Stimulated activated naive CD8-positive, alpha-beta T cell treated with anti-CD3 and anti-CD28 coated beads, Interleukin-15, Interleukin-2, amounts not matched to agents 100 ng/mL and 50 ng/mL, for 24 hours (primary cell): ENCODE data around the gene SCLY.

ENCODE experiments used
- H3K27ac Mint-ChIP-seq: one replicate; pipeline ENCODE4 v1.8.0; 2021; ENCODE audit warnings: mild to moderate bottlenecking, mixed read lengths
- H3K27me3 Mint-ChIP-seq: one replicate; pipeline ENCODE4 v1.8.0; 2021; ENCODE audit warnings: mixed read lengths
- H3K36me3 Mint-ChIP-seq: one replicate; pipeline ENCODE4 v1.8.0; 2021; ENCODE audit warnings: low read depth, mixed read lengths
- H3K4me1 Mint-ChIP-seq: one replicate; pipeline ENCODE4 v1.8.0; 2021; ENCODE audit warnings: low read depth, mixed read lengths
- H3K4me3 Mint-ChIP-seq: one replicate; pipeline ENCODE4 v1.8.0; 2021; ENCODE audit warnings: mild to moderate bottlenecking, mixed read lengths
- H3K9me3 Mint-ChIP-seq: one replicate; pipeline ENCODE4 v1.8.0; 2021; ENCODE audit warnings: mixed read lengths

Gene SCLY

GRCh38 chr2:238116298-238117198, 55.7 kb downstream of the SCLY start:
- no peaks in the 10 kb centered on the region for H3K4me1 Mint-ChIP-seq
- peaks cover 7% of the 10 kb centered on the region for H3K36me3 Mint-ChIP-seq
- H3K9me3 Mint-ChIP-seq, result peaks cover 9% of the 10 kb centered on the region
- no peak overlapping the region for H3K4me3 Mint-ChIP-seq
- no peak overlapping the region for H3K27ac Mint-ChIP-seq
- H3K27me3 Mint-ChIP-seq, result no peaks in the 10 kb centered on the region

- peaks cover 9% of the 10 kb centered on the region for H3K9me3 Mint-ChIP-seq
- H3K4me1 Mint-ChIP-seq, result no peaks in the 10 kb centered on the region
- H3K27me3 Mint-ChIP-seq, result no peaks in the 10 kb centered on the region
- peaks cover 7% of the 10 kb centered on the region for H3K36me3 Mint-ChIP-seq
- no peak overlapping the region for H3K27ac Mint-ChIP-seq
- no peak overlapping the region for H3K4me3 Mint-ChIP-seq
These were observed 56.7 kb downstream of the SCLY start for GRCh38 chr2:238117199-238118154.

GRCh38 chr2:238119756-238120462, 59.1 kb downstream of the SCLY start:
- no peak overlapping the region for H3K27ac Mint-ChIP-seq
- H3K36me3 Mint-ChIP-seq, result no peaks in the 10 kb centered on the region
- no peak overlapping the region for H3K4me3 Mint-ChIP-seq
- no peaks in the 10 kb centered on the region for H3K4me1 Mint-ChIP-seq
- H3K27me3 Mint-ChIP-seq, result no peaks in the 10 kb centered on the region
- no peaks in the 10 kb centered on the region for H3K9me3 Mint-ChIP-seq

- H3K4me3 Mint-ChIP-seq, result no peak overlapping the region
- H3K27ac Mint-ChIP-seq, result no peak overlapping the region
- H3K9me3 Mint-ChIP-seq, result no peaks in the 10 kb centered on the region
- no peaks in the 10 kb centered on the region for H3K36me3 Mint-ChIP-seq
- no peaks in the 10 kb centered on the region for H3K27me3 Mint-ChIP-seq
- H3K4me1 Mint-ChIP-seq, result no peaks in the 10 kb centered on the region
These were observed 59.9 kb downstream of the SCLY start for GRCh38 chr2:238120463-238121298.

- no peaks in the 10 kb centered on the region for H3K27me3 Mint-ChIP-seq
- H3K4me3 Mint-ChIP-seq, result no peak overlapping the region
- H3K4me1 Mint-ChIP-seq, result no peaks in the 10 kb centered on the region
- H3K27ac Mint-ChIP-seq, result no peak overlapping the region
- no peaks in the 10 kb centered on the region for H3K36me3 Mint-ChIP-seq
- no peaks in the 10 kb centered on the region for H3K9me3 Mint-ChIP-seq
These were observed 60.9 kb downstream of the SCLY start for GRCh38 chr2:238121511-238122286.

GRCh38 chr2:238122287-238123217, 61.8 kb downstream of the SCLY start:
- Mint-ChIP-seq H3K4me1 (no peaks in the 10 kb centered on the region), H3K9me3 (no peaks in the 10 kb centered on the region), H3K36me3 (no peaks in the 10 kb centered on the region), H3K27ac (no peak overlapping the region), H3K4me3 (no peak overlapping the region), H3K27me3 (no peaks in the 10 kb centered on the region)

GRCh38 chr2:238123218-238123971, 62.6 kb downstream of the SCLY start:
- Mint-ChIP-seq H3K4me1 (no peaks in the 10 kb centered on the region), H3K27ac (no peak overlapping the region), H3K36me3 (no peaks in the 10 kb centered on the region), H3K27me3 (no peaks in the 10 kb centered on the region), H3K4me3 (no peak overlapping the region), H3K9me3 (no peaks in the 10 kb centered on the region)

- H3K4me1 Mint-ChIP-seq, result no peaks in the 10 kb centered on the region
- no peaks in the 10 kb centered on the region for H3K27me3 Mint-ChIP-seq
- H3K27ac Mint-ChIP-seq, result no peak overlapping the region
- H3K4me3 Mint-ChIP-seq, result no peak overlapping the region
- H3K36me3 Mint-ChIP-seq, result no peaks in the 10 kb centered on the region
- H3K9me3 Mint-ChIP-seq, result no peaks in the 10 kb centered on the region
These were observed 63.2 kb downstream of the SCLY start for GRCh38 chr2:238123991-238124470.

GRCh38 chr2:238124488-238125126, 63.8 kb downstream of the SCLY start:
- no peak overlapping the region for H3K4me3 Mint-ChIP-seq
- H3K4me1 Mint-ChIP-seq, result no peaks in the 10 kb centered on the region
- H3K36me3 Mint-ChIP-seq, result no peaks in the 10 kb centered on the region
- H3K27me3 Mint-ChIP-seq, result no peaks in the 10 kb centered on the region
- H3K27ac Mint-ChIP-seq, result no peak overlapping the region
- no peaks in the 10 kb centered on the region for H3K9me3 Mint-ChIP-seq

- Mint-ChIP-seq H3K27ac (no peak overlapping the region), H3K27me3 (no peaks in the 10 kb centered on the region), H3K4me1 (no peaks in the 10 kb centered on the region), H3K36me3 (no peaks in the 10 kb centered on the region), H3K9me3 (no peaks in the 10 kb centered on the region), H3K4me3 (no peak overlapping the region)
These were observed 64.5 kb downstream of the SCLY start for GRCh38 chr2:238125127-238125885.

GRCh38 chr2:238126338-238126737, 65.5 kb downstream of the SCLY start:
- H3K9me3 Mint-ChIP-seq, result no peaks in the 10 kb centered on the region
- H3K27me3 Mint-ChIP-seq, result no peaks in the 10 kb centered on the region
- no peak overlapping the region for H3K4me3 Mint-ChIP-seq
- no peaks in the 10 kb centered on the region for H3K4me1 Mint-ChIP-seq
- H3K36me3 Mint-ChIP-seq, result no peaks in the 10 kb centered on the region
- no peak overlapping the region for H3K27ac Mint-ChIP-seq
